H1 (cell line): ENCODE results near the gene UNC50.

ENCODE experiments used
- HDAC2 ChIP-seq, 2 experiments: fragments of 300-600 bp in 1 of 2; sonication (generic) in 1 of 2; IDR thresholded peaks; 2 replicates each; pipeline ENCODE4 v1.6.1; 2011 to 2012; ENCODE audit warnings: low read depth in 2 of 2, low read length in 2 of 2, mild to moderate bottlenecking in 2 of 2, moderate library complexity in 2 of 2, borderline replicate concordance in 1 of 2, inconsistent platforms in 1 of 2
- RAD21 ChIP-seq, 2 experiments: IDR thresholded peaks in 1 of 2; conservative IDR thresholded peaks in 1 of 2; 2 replicates each; pipeline ENCODE4 v1.6.1; 2011; ENCODE audit warnings: low read depth in 2 of 2, low read length in 2 of 2, improper control_type of control experiment in 1 of 2, inconsistent platforms in 1 of 2, mild to moderate bottlenecking in 1 of 2, moderate library complexity in 1 of 2
- RFX5 ChIP-seq: IDR thresholded peaks from 2 replicates; pipeline ENCODE4 v1.6.1; 2011; ENCODE audit warnings: low read depth, low read length, improper control_type of control experiment, borderline replicate concordance
- TF ChIP-seq, protein P1 (sequence below), 3 experiments: IDR thresholded peaks; 1 replicate in 2 of 3; 2 replicates in 1 of 3; pipeline versions ENCODE4 v1.5.1 to v1.6.1; 2011; ENCODE audit warnings: low read length in 3 of 3, mild to moderate bottlenecking in 3 of 3, inconsistent platforms in 2 of 3, low read depth in 1 of 3, moderate library complexity in 1 of 3; ENCODE audit not compliant: insufficient read depth in 1 of 3; ENCODE audit errors: control extremely low read depth in 1 of 3

DNA sequence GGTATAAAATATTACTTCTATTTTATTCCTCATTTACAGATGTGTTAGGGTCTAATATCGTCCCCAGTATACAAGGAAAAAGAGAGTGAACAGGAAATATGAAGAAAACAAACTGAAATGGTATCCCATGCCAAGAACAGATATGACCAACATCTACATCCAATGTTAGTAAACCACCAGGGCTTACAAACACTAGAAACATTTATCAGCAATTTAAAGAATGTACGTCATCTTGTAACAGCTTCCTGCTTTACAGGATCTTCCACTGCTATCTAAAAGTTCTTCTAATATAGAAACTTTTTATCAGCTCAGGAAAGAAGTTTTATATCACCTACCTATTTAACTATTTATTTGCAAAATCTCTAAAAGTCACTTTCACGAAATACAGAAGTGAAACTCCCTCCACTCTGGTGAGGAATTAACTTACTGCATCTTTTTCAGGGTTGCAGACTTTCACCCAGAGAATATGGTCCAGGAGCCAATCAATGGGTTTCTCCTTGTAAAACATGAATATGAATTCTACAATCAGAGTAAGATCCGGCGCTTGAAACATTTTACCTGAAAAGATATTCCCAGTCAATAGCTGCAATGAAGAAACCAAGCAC, 35.2 kb downstream of the UNC50 start:
- TF ChIP-seq, protein P1, sequence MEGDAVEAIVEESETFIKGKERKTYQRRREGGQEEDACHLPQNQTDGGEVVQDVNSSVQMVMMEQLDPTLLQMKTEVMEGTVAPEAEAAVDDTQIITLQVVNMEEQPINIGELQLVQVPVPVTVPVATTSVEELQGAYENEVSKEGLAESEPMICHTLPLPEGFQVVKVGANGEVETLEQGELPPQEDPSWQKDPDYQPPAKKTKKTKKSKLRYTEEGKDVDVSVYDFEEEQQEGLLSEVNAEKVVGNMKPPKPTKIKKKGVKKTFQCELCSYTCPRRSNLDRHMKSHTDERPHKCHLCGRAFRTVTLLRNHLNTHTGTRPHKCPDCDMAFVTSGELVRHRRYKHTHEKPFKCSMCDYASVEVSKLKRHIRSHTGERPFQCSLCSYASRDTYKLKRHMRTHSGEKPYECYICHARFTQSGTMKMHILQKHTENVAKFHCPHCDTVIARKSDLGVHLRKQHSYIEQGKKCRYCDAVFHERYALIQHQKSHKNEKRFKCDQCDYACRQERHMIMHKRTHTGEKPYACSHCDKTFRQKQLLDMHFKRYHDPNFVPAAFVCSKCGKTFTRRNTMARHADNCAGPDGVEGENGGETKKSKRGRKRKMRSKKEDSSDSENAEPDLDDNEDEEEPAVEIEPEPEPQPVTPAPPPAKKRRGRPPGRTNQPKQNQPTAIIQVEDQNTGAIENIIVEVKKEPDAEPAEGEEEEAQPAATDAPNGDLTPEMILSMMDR (IDR thresholded peaks at IDR 0.05; ENCODE audit: control extremely low read depth in 1 of 3, insufficient read depth in 1 of 3, low read depth in 1 of 3, low read length in 3 of 3): no peak
- TF ChIP-seq RFX5 (no peak), HDAC2 (IDR thresholded peaks at IDR 0.05; ENCODE audit: borderline replicate concordance in 1 of 2, low read depth in 2 of 2, low read length in 2 of 2) (no peak), RAD21 (IDR thresholded peaks at IDR 0.05 in 1 of 2, conservative IDR thresholded peaks at IDR 0.05 in 1 of 2; ENCODE audit: low read depth in 2 of 2, low read length in 2 of 2) (no peak)
